ENCODE results near the gene CAMTA1.

CAMTA1 gene

GRCh38 chr1:7652515-7653098, 867.4 kb downstream of the CAMTA1 start (continued):
- TF ChIP-seq, protein P1, sequence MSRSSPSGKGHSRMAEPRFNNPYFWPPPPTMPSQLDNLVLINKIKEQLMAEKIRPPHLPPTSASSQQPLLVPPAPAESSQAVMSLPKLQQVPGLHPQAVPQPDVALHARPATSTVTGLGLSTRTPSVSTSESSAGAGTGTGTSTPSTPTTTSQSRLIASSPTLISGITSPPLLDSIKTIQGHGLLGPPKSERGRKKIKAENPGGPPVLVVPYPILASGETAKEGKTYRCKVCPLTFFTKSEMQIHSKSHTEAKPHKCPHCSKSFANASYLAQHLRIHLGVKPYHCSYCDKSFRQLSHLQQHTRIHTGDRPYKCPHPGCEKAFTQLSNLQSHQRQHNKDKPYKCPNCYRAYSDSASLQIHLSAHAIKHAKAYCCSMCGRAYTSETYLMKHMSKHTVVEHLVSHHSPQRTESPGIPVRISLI (tag by site-specific recombination; IDR thresholded peaks at IDR 0.05), result no peak
- TF ChIP-seq ZEB2 (tag by site-specific recombination; IDR thresholded peaks at IDR 0.05) (no peak), TRIM28 (IDR thresholded peaks at IDR 0.05; ENCODE audit: borderline replicate concordance, low read length) (no peak), YY1 (tag by site-specific recombination; IDR thresholded peaks at IDR 0.05) (no peak), ZFP37 (tag by site-specific recombination; IDR thresholded peaks at IDR 0.05) (no peak), ZSCAN23 (tag by site-specific recombination; IDR thresholded peaks at IDR 0.05) (no peak)

DNA sequence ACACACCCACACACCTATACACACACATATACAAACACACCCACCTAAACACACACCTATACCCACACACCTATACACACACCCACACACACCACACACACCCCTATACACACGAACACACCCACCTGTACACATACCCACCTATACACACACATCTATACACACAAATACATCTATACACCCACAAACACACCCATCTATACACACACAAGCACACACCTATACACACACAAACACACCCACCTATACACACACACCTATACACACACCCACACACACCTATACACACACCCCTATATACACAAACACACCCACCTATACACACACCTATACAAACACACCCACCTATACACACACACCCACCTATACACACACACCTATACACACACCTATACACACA, 869.5 kb downstream of the CAMTA1 start:
- TF ChIP-seq KLF1 (tag by site-specific recombination; IDR thresholded peaks at IDR 0.05) (peak; percentile 95), SP7 (tag by site-specific recombination; IDR thresholded peaks at IDR 0.05) (no peak), ZFHX2 (tag by site-specific recombination; conservative IDR thresholded peaks at IDR 0.05) (peak; percentile 85), SP2 (tag by site-specific recombination; IDR thresholded peaks at IDR 0.05) (no peak), ZNF664 (tag by site-specific recombination; IDR thresholded peaks at IDR 0.05) (no peak), EGR2 (tag by site-specific recombination; IDR thresholded peaks at IDR 0.05; ENCODE audit: low read depth) (peak; percentile 93)
- TF ChIP-seq, protein P2, sequence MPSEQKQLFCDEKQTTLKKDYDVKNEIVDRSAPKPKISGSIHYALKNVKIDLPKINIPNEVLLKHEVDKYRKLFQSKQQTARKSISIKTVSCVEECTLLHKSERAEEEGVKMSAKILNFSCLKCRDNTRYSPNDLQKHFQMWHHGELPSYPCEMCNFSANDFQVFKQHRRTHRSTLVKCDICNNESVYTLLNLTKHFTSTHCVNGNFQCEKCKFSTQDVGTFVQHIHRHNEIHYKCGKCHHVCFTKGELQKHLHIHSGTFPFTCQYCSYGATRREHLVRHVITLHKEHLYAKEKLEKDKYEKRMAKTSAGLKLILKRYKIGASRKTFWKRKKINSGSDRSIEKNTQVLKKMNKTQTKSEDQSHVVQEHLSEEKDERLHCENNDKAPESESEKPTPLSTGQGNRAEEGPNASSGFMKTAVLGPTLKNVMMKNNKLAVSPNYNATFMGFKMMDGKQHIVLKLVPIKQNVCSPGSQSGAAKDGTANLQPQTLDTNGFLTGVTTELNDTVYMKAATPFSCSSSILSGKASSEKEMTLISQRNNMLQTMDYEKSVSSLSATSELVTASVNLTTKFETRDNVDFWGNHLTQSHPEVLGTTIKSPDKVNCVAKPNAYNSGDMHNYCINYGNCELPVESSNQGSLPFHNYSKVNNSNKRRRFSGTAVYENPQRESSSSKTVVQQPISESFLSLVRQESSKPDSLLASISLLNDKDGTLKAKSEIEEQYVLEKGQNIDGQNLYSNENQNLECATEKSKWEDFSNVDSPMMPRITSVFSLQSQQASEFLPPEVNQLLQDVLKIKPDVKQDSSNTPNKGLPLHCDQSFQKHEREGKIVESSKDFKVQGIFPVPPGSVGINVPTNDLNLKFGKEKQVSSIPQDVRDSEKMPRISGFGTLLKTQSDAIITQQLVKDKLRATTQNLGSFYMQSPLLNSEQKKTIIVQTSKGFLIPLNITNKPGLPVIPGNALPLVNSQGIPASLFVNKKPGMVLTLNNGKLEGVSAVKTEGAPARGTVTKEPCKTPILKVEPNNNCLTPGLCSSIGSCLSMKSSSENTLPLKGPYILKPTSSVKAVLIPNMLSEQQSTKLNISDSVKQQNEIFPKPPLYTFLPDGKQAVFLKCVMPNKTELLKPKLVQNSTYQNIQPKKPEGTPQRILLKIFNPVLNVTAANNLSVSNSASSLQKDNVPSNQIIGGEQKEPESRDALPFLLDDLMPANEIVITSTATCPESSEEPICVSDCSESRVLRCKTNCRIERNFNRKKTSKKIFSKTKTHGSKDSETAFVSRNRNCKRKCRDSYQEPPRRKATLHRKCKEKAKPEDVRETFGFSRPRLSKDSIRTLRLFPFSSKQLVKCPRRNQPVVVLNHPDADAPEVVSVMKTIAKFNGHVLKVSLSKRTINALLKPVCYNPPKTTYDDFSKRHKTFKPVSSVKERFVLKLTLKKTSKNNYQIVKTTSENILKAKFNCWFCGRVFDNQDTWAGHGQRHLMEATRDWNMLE (tag by site-specific recombination; conservative IDR thresholded peaks at IDR 0.05; ENCODE audit: low read depth), result no peak
- TF ChIP-seq, protein P3, sequence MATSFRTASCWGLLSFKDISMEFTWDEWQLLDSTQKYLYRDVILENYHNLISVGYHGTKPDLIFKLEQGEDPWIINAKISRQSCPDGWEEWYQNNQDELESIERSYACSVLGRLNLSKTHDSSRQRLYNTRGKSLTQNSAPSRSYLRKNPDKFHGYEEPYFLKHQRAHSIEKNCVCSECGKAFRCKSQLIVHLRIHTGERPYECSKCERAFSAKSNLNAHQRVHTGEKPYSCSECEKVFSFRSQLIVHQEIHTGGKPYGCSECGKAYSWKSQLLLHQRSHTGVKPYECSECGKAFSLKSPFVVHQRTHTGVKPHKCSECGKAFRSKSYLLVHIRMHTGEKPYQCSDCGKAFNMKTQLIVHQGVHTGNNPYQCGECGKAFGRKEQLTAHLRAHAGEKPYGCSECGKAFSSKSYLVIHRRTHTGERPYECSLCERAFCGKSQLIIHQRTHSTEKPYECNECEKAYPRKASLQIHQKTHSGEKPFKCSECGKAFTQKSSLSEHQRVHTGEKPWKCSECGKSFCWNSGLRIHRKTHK (tag by site-specific recombination; IDR thresholded peaks at IDR 0.05), result 0 out of 2 replicates have a peak, but pooled peaks have one; percentile 23
- no peak overlapping the region for H3K27ac ChIP-seq (ENCODE audit: extremely low read depth, low read depth, low read length)
- ChIA-PET POLR2A (no interaction called here), CTCF (interaction anchor here (2.7 kb wide), 1 partner anchor 15 kb away, joined by 11 read pairs; no protein-coding TSS in a partner anchor)
- no peaks in the 10 kb centered on the region for H3K9me3 ChIP-seq (ENCODE audit: control insufficient read depth, insufficient read depth, low read depth, low read length)
- no peaks in the 10 kb centered on the region for H3K36me3 ChIP-seq (ENCODE audit: control insufficient read depth in 2 of 2, insufficient read depth in 1 of 2, low read length in 2 of 2)
- no peak overlapping the region for H3K4me3 ChIP-seq (ENCODE audit: low read depth, low read length)
- H3K4me1 ChIP-seq (ENCODE audit: control insufficient read depth, insufficient read depth, low read length), result no peaks in the 10 kb centered on the region

DNA sequence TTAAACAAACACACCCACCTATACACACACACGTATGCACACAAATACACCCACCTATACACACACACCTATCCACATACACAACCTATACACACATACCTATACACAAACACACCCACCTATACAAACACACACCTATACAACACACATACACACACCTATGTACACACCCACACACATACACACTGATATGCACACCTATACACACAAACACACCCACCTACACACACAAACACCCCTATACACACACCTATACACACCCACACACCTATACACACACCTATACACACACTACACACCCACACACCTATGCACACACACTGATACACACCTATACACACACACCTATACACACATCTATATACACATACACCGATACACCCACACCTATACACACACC, 870.1 kb downstream of the CAMTA1 start:
- H3K9me3 ChIP-seq (ENCODE audit: control insufficient read depth, insufficient read depth, low read depth, low read length), result no peaks in the 10 kb centered on the region
- no peaks in the 10 kb centered on the region for H3K4me1 ChIP-seq (ENCODE audit: control insufficient read depth, insufficient read depth, low read length)
- H3K36me3 ChIP-seq (ENCODE audit: control insufficient read depth in 2 of 2, insufficient read depth in 1 of 2, low read length in 2 of 2), result no peaks in the 10 kb centered on the region
- no peak overlapping the region for H3K4me3 ChIP-seq (ENCODE audit: low read depth, low read length)
- CTCF ChIA-PET, result no interaction called here
- H3K27ac ChIP-seq (ENCODE audit: extremely low read depth, low read depth, low read length), result no peak overlapping the region
- POLR2A ChIA-PET, result no interaction called here
- TF ChIP-seq ZNF654 (tag by site-specific recombination; IDR thresholded peaks at IDR 0.05; ENCODE audit: low read depth), result no peak
- 0 out of 2 replicates have a peak, but pooled peaks have one; percentile 18 for TF ChIP-seq ZNF112 (tag by site-specific recombination; IDR thresholded peaks at IDR 0.05)
- no peak for TF ChIP-seq ZNF24 (tag by site-specific recombination; IDR thresholded peaks at IDR 0.05)
- TF ChIP-seq, protein P4, sequence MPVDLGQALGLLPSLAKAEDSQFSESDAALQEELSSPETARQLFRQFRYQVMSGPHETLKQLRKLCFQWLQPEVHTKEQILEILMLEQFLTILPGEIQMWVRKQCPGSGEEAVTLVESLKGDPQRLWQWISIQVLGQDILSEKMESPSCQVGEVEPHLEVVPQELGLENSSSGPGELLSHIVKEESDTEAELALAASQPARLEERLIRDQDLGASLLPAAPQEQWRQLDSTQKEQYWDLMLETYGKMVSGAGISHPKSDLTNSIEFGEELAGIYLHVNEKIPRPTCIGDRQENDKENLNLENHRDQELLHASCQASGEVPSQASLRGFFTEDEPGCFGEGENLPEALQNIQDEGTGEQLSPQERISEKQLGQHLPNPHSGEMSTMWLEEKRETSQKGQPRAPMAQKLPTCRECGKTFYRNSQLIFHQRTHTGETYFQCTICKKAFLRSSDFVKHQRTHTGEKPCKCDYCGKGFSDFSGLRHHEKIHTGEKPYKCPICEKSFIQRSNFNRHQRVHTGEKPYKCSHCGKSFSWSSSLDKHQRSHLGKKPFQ (tag by site-specific recombination; IDR thresholded peaks at IDR 0.05), result peak; percentile 81
- no peak for TF ChIP-seq ZNF426 (tag by site-specific recombination; IDR thresholded peaks at IDR 0.05)
- no peak for TF ChIP-seq ZNF202 (tag by site-specific recombination; IDR thresholded peaks at IDR 0.05; ENCODE audit: borderline replicate concordance)
- no peak for TF ChIP-seq ZSCAN4 (tag by site-specific recombination; IDR thresholded peaks at IDR 0.05)
- no peak for TF ChIP-seq ZNF335 (tag by site-specific recombination; conservative IDR thresholded peaks at IDR 0.05)
- TF ChIP-seq KLF10 (tag by site-specific recombination; IDR thresholded peaks at IDR 0.05), result no peak
- no peak for TF ChIP-seq ZNF23 (tag by site-specific recombination; IDR thresholded peaks at IDR 0.05; ENCODE audit: borderline replicate concordance)

All from HEK293 (cell line).